Activated CD4-positive, alpha-beta T cell treated with anti-CD3 and anti-CD28 coated beads, Interleukin-2, amount 10 ng/mL, durations not matched to agents 24 days and 14 days (primary cell): ENCODE data around the gene LATS2. TPM values are rescaled to one million over a fixed set of nuclear protein-coding genes. Genes with fewer than 3 reads are reported as not detected.
A peak's percentile ranks its signal among the peaks of the same experiment; 100 is the strongest.

Experiments
- DNase-seq: peaks from one replicate; pipeline ENCODE4 v3.0.0; 2022
- H3K27ac Mint-ChIP-seq: one replicate; pipeline ENCODE4 v1.8.0; 2022; ENCODE audit warnings: mild to moderate bottlenecking, mixed read lengths
- H3K27me3 Mint-ChIP-seq: one replicate; pipeline ENCODE4 v1.8.0; 2022; ENCODE audit warnings: mixed read lengths
- H3K36me3 Mint-ChIP-seq: one replicate; pipeline ENCODE4 v1.8.0; 2022; ENCODE audit warnings: low read depth, mild to moderate bottlenecking, mixed read lengths
- H3K4me1 Mint-ChIP-seq: one replicate; pipeline ENCODE4 v1.8.0; 2021; ENCODE audit warnings: mixed read lengths
- H3K4me3 Mint-ChIP-seq: one replicate; pipeline ENCODE4 v1.8.0; 2022; ENCODE audit warnings: mild to moderate bottlenecking, moderate library complexity, mixed read lengths
- H3K9me3 Mint-ChIP-seq: one replicate; pipeline ENCODE4 v1.8.0; 2021; ENCODE audit warnings: mixed read lengths
- intact Hi-C: fragments of 100-400 bp; cut with micrococcal nuclease; formaldehyde crosslinking; loops from one replicate; pipeline ENCODE4 v1.15.1; 2023
- total RNA-seq: library from RNA; stranded (reverse); gene quantifications from 2 replicates; pipeline ENCODE4 v1.2.3, GENCODE V29; 2022

Gene LATS2
- total RNA-seq, 1 donor from 2014 or later = 1.7 TPM

GRCh38 chr13:21032656-21033055 lies 28.7 kb downstream of the LATS2 start:
- Mint-ChIP-seq H3K4me3 (no peak overlapping the region), H3K27ac (no peak overlapping the region), H3K36me3 (no peaks in the 10 kb centered on the region), H3K27me3 (no peaks in the 10 kb centered on the region), H3K9me3 (no peaks in the 10 kb centered on the region), H3K4me1 (peaks cover 9% of the 10 kb centered on the region)
- DNase-seq = no peak
- intact Hi-C loops = no loop called here

- intact Hi-C loops = no loop called here
- H3K9me3 Mint-ChIP-seq = no peaks in the 10 kb centered on the region
- peaks cover 2% of the 10 kb centered on the region for H3K27me3 Mint-ChIP-seq
- no peaks in the 10 kb centered on the region for H3K36me3 Mint-ChIP-seq
- H3K4me1 Mint-ChIP-seq = peaks cover 11% of the 10 kb centered on the region
- H3K4me3 Mint-ChIP-seq = no peak overlapping the region
- H3K27ac Mint-ChIP-seq = no peak overlapping the region
- no peak for DNase-seq
These were observed 29.7 kb downstream of the LATS2 start for GRCh38 chr13:21031594-21032275.

DNA sequence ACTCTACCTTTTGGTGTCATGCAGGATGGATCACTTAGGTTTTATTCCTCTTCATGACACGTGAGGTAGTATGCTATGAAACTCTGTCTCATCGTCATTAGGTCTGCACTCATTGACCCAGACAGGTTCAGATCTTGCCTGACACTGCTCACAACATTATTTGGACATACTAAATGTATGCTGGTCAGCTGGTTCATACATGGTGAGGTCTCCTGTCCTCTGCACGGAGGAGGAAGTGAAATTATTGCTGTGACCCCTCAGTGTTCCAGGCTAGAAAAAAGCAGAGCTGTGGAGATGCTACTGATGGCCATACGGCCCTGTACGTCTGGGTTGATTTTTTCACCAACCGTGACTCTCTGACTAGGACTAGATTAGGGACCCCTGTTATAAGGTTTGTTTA lies 35.8 kb downstream of the LATS2 start:
- Mint-ChIP-seq H3K4me3 (no peak overlapping the region), H3K4me1 (peaks cover 2% of the 10 kb centered on the region), H3K27ac (no peak overlapping the region), H3K27me3 (peaks cover 2% of the 10 kb centered on the region), H3K9me3 (no peaks in the 10 kb centered on the region), H3K36me3 (no peaks in the 10 kb centered on the region)
- DNase-seq = no peak
- intact Hi-C loops = no loop called here

DNA sequence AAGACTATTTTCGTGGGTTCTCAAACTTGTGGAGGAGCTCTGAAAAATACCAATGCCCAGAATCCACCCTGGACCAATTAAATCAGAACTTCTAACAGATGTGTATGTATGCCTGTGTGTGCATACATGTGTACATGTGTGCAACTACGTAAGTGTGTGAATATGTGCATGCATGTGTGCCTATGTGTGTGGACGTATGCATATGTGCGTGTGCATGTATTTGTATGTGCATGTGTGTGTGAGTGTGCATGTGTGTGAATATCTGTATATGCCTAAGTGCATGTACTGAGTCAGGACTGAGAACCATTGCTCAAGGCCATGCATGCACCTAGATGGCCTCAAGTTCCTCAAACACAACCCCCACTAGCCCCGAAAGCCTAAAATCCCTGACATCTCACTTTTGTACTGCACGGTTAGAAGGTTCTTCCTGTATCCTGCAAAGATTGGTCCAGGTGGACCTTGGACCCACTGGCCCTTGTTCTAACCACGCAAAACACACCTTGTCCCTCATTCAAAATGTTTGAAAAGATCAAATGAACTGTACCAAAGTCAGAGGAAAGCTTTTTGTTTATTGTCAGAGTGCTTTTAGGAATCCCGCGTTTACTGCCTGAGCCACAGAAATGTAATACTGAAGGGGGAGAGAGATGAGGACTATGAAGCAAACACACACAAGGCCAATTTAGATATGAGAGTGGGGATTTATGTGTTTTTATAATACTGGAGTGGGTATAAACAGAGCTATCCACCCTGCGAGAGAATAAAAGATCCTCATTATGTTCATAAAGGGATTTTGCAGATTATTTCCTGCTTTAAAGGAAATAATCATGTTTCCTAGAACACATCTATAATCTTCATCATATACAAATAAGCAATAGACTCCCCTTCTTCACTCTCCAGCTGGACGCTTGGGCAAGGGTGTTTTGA lies 39.1 kb downstream of the LATS2 start:
- Mint-ChIP-seq H3K36me3 (no peaks in the 10 kb centered on the region), H3K27ac (no peak overlapping the region), H3K4me1 (peaks cover 11% of the 10 kb centered on the region), H3K4me3 (no peak overlapping the region), H3K9me3 (no peaks in the 10 kb centered on the region), H3K27me3 (peaks cover 2% of the 10 kb centered on the region)
- no peak for DNase-seq
- intact Hi-C loops = no loop called here

- no peak overlapping the region for H3K4me3 Mint-ChIP-seq
- intact Hi-C loops = no loop called here
- no peaks in the 10 kb centered on the region for H3K36me3 Mint-ChIP-seq
- peaks cover 19% of the 10 kb centered on the region for H3K4me1 Mint-ChIP-seq
- H3K9me3 Mint-ChIP-seq = peaks cover 4% of the 10 kb centered on the region
- no peak overlapping the region for H3K27ac Mint-ChIP-seq
- no peak for DNase-seq
- H3K27me3 Mint-ChIP-seq = no peaks in the 10 kb centered on the region
These were observed 40.8 kb downstream of the LATS2 start for GRCh38 chr13:21020581-21020980.

DNA sequence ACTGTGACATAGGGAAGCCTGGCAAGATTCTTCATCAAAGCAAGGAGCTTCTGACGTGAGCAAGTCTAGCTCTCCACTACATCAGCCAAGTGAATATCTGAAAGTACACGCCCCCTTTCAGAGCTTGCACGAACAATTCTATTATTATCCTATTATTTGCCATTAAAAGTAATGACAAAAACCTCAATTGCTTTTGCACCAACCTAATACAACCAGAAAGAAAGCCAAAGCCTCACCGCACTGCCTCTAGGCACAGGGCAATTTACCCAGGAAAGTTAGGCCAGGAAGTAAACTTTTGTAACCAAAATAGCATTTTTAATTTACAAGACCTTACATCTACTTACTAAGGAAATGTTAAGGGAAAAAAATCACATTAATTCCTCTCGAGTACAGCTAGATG lies 41.2 kb downstream of the LATS2 start:
- H3K27me3 Mint-ChIP-seq = no peaks in the 10 kb centered on the region
- H3K27ac Mint-ChIP-seq = no peak overlapping the region
- intact Hi-C loops = no loop called here
- no peaks in the 10 kb centered on the region for H3K36me3 Mint-ChIP-seq
- H3K9me3 Mint-ChIP-seq = peaks cover 4% of the 10 kb centered on the region
- no peak overlapping the region for H3K4me3 Mint-ChIP-seq
- DNase-seq = no peak
- H3K4me1 Mint-ChIP-seq = peaks cover 19% of the 10 kb centered on the region

DNA sequence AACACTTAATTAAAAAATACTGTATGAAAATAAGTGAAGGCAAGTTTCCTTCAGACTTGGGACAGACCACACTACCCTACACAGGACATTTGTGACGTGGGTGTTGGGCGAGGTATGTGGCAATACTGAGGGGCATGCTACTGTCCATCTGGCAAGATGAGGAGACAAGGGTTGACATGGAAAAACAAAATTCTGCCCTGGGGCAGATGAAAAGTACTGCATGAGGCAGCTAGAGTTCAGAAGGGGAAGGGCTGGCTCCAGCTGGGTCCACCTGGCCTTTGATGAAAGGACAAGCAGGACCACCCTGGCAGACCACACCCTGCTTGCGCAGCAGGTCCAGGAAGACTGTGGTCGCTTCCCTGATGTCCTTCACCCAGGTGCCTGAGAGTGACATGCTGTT lies 43.2 kb downstream of the LATS2 start:
- H3K27me3 Mint-ChIP-seq = no peaks in the 10 kb centered on the region
- intact Hi-C loops = loop anchor here (5.0 kb wide), 1 partner anchor 59 kb away; no protein-coding TSS in a partner anchor
- DNase-seq = no peak
- peak overlapping the region; percentile 36 for H3K27ac Mint-ChIP-seq
- peaks cover 20% of the 10 kb centered on the region for H3K4me1 Mint-ChIP-seq
- peaks cover 4% of the 10 kb centered on the region for H3K9me3 Mint-ChIP-seq
- no peaks in the 10 kb centered on the region for H3K36me3 Mint-ChIP-seq
- H3K4me3 Mint-ChIP-seq = no peak overlapping the region

GRCh38 chr13:21016487-21016886 lies 44.9 kb downstream of the LATS2 start:
- H3K36me3 Mint-ChIP-seq = no peaks in the 10 kb centered on the region
- no peak for DNase-seq
- peak overlapping the region; percentile 31 for H3K4me3 Mint-ChIP-seq
- peaks cover 4% of the 10 kb centered on the region for H3K9me3 Mint-ChIP-seq
- H3K27ac Mint-ChIP-seq = peak overlapping the region; percentile 84
- no peaks in the 10 kb centered on the region for H3K27me3 Mint-ChIP-seq
- peaks cover 20% of the 10 kb centered on the region for H3K4me1 Mint-ChIP-seq
- intact Hi-C loops = loop anchor here (5.0 kb wide), 1 partner anchor 61 kb away; no protein-coding TSS in a partner anchor

GRCh38 chr13:21015284-21015683 lies 46.1 kb downstream of the LATS2 start:
- H3K9me3 Mint-ChIP-seq = peaks cover 7% of the 10 kb centered on the region
- no peak overlapping the region for H3K27ac Mint-ChIP-seq
- DNase-seq = no peak
- no peaks in the 10 kb centered on the region for H3K36me3 Mint-ChIP-seq
- no peaks in the 10 kb centered on the region for H3K27me3 Mint-ChIP-seq
- intact Hi-C loops = loop anchor here (5.0 kb wide), 1 partner anchor 62 kb away; no protein-coding TSS in a partner anchor
- H3K4me3 Mint-ChIP-seq = no peak overlapping the region
- peaks cover 29% of the 10 kb centered on the region for H3K4me1 Mint-ChIP-seq

- DNase-seq = no peak
- Mint-ChIP-seq H3K4me1 (peaks cover 32% of the 10 kb centered on the region), H3K4me3 (no peak overlapping the region), H3K36me3 (no peaks in the 10 kb centered on the region), H3K27ac (no peak overlapping the region), H3K27me3 (no peaks in the 10 kb centered on the region), H3K9me3 (peaks cover 9% of the 10 kb centered on the region)
- intact Hi-C loops = loop anchor here (5.0 kb wide), 1 partner anchor 63 kb away; no protein-coding TSS in a partner anchor
These were observed 46.8 kb downstream of the LATS2 start for GRCh38 chr13:21014502-21015170.

GRCh38 chr13:21014139-21014501 lies 47.3 kb downstream of the LATS2 start:
- Mint-ChIP-seq H3K4me3 (no peak overlapping the region), H3K27me3 (no peaks in the 10 kb centered on the region), H3K9me3 (peaks cover 9% of the 10 kb centered on the region), H3K27ac (no peak overlapping the region), H3K4me1 (peaks cover 32% of the 10 kb centered on the region), H3K36me3 (no peaks in the 10 kb centered on the region)
- DNase-seq = no peak
- intact Hi-C loops = no loop called here

DNA sequence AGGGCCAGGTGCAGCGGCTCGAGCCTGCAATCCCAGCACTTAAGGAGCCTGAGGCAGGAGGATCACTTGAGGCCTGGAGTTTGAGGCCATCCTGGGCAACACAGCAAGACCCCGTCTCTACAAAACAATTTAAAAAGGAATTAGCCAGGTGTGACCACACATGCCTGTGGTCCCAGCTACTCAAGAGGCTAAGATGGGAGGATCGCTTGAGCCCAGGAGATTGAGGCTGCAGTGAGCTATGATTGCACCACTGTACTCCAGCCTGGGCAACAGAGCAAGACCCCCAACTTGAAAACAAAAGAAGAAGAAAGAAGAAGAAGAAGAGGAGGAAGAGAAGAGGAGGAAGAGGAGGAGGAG lies 47.7 kb downstream of the LATS2 start:
- no peaks in the 10 kb centered on the region for H3K27me3 Mint-ChIP-seq
- intact Hi-C loops = no loop called here
- H3K9me3 Mint-ChIP-seq = peaks cover 9% of the 10 kb centered on the region
- no peak overlapping the region for H3K27ac Mint-ChIP-seq
- H3K4me3 Mint-ChIP-seq = no peak overlapping the region
- DNase-seq = no peak
- H3K4me1 Mint-ChIP-seq = peaks cover 32% of the 10 kb centered on the region
- H3K36me3 Mint-ChIP-seq = no peaks in the 10 kb centered on the region

DNA sequence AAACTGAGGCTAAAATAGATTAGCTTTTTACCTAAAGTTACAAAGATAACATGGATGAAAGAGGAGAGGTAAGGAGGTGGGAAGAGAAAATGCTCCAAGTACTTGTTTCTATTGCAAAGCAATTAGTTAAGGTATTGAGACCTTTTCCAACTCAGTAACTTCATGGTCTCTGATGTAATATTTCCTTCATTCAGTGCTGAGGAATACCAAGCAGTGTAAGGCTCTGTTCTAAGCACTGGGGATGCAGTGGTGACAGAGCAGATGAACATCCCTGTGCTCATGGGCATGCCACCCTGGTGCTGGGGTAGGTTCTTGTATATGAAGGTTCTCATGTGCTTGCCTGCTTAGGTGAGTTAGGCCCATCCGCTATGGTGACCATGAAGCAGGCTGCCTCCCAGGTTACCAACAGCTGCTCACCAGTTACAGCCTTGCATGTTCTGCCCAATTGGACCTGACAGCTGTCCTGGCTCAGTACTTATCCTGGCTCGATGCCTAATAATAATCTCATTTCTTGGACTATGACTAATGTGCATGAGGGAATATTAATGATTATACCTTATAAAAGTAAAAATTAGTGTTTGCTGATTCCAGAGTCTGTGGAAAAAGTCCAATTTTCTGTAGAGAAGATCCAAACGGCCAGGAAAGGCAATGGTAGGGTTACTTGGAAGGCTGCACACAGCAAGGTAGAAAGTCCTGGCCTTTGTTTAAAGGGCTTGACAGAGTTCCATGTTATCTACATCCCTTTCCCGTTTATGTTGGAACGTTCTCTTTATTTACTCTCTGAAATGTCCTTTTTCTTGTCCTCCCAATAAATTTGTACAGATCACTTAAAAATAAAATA lies 48.3 kb downstream of the LATS2 start:
- H3K36me3 Mint-ChIP-seq = no peaks in the 10 kb centered on the region
- intact Hi-C loops = no loop called here
- H3K4me3 Mint-ChIP-seq = no peak overlapping the region
- DNase-seq = no peak
- peaks cover 30% of the 10 kb centered on the region for H3K4me1 Mint-ChIP-seq
- H3K27me3 Mint-ChIP-seq = no peaks in the 10 kb centered on the region
- no peak overlapping the region for H3K27ac Mint-ChIP-seq
- H3K9me3 Mint-ChIP-seq = peaks cover 9% of the 10 kb centered on the region
